ENCODE measurements around the gene NKX2-4.

The NKX2-4 gene

GRCh38 chr20:21364413-21364812 is 32.9 kb downstream of the NKX2-4 start:
- no peak for DNase-seq (ENCODE audit: extremely low read depth in 1 of 2, low read depth in 1 of 2)

GRCh38 chr20:21361266-21361665 is 36.1 kb downstream of the NKX2-4 start:
- no peak for DNase-seq (ENCODE audit: extremely low read depth in 1 of 2, low read depth in 1 of 2)

GRCh38 chr20:21360705-21361104 is 36.6 kb downstream of the NKX2-4 start:
- DNase-seq (ENCODE audit: extremely low read depth in 1 of 2, low read depth in 1 of 2): no peak

- no peak for DNase-seq (ENCODE audit: extremely low read depth in 1 of 2, low read depth in 1 of 2)
These were observed 38.6 kb downstream of the NKX2-4 start for GRCh38 chr20:21358737-21359136.

GRCh38 chr20:21357844-21358243 is 39.5 kb downstream of the NKX2-4 start:
- DNase-seq (ENCODE audit: extremely low read depth in 1 of 2, low read depth in 1 of 2): no peak

- no peak for DNase-seq (ENCODE audit: extremely low read depth in 1 of 2, low read depth in 1 of 2)
These were observed 40.9 kb downstream of the NKX2-4 start for GRCh38 chr20:21356386-21356785.

GRCh38 chr20:21355981-21356380 is 41.3 kb downstream of the NKX2-4 start:
- DNase-seq (ENCODE audit: extremely low read depth in 1 of 2, low read depth in 1 of 2): no peak

GRCh38 chr20:21353236-21353635 is 44.1 kb downstream of the NKX2-4 start:
- no peak for DNase-seq (ENCODE audit: extremely low read depth in 1 of 2, low read depth in 1 of 2)

GRCh38 chr20:21352703-21353102 is 44.6 kb downstream of the NKX2-4 start:
- no peak for DNase-seq (ENCODE audit: extremely low read depth in 1 of 2, low read depth in 1 of 2)
